Fibroblast of skin of back (primary cell): ENCODE results near the gene C16orf89.
"Not testable (repeated sequence)": the region's sequence is repeated elsewhere in the genome, so short reads cannot be mapped to it uniquely, and the experiment has no call there.

ENCODE experiments used
- DNase-seq: peaks from one replicate; pipeline ENCODE4 v3.0.0-alpha.2; 2013

C16orf89 gene

DNA sequence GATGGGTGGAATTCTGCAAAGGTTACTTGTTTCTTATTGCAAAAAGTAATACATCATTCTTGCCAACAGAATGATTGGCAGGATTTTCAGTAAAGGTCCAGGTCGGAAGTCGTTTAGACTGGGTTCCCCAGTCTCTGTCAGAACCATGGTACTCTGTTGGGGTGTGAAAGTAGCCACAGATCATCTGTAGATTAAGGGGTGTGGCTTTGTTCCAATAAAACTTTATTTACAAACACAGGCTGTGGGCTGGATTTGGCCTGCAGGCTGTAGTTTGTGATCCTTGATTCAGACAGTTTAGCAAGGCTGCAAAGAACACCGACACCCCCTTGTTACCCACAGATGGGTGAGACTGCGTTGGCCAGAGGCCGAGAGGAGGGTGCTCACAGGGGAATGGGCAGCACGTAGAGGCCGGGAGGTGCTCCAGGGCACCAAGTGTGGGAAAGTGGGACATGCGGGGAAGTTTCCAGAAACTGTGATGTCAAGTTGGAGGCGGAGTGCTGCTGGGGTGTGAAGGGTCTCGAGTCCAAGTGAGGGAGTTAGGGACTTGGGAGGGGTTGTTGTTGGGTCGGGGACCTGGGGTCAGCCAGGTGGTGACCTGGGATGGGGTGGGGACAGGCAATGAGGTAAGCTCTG lies 18.5 kb upstream of the C16orf89 start:
- DNase-seq: not testable (repeated sequence)

DNA sequence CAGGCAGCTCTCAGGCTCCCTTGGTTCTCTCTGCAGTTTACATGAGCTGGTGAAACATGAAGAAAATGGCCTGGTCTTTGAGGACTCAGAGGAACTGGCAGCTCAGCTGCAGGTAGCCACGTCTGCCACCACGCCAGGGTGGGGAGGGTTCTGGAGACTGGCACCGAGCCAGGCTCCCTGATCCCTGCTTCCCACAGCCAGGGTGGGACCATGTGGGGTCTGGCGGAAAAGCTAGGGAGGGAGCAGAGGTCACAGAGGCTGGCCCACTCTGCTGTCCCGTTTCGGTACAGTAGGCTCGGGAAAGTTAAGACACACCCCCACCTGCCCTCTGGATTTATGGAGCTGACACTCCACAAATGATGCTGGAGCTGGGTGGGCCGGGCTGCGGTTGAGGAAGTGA lies 17.9 kb upstream of the C16orf89 start:
- DNase-seq: not testable (repeated sequence)

DNA sequence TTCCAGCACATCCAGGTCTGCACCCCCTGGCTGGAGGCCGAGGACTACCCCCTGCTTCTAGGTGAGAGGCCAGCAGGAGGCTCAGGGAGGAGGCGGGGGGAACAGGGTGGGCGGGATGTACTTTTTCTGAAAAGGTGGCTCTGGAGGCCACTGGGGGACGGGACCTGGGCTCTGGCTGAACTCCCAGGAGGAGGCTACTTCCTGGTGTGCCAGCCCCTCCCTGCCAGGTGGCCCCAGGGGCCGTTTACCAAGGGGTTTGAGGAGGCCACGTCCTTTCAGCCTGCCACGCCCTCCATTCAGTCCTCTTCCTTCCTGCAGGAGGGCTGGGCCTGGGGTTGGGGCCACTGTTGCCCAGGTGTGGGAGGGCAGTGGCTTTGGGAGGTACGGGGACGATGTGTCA lies 15.2 kb upstream of the C16orf89 start:
- DNase-seq: not testable (repeated sequence)

DNA sequence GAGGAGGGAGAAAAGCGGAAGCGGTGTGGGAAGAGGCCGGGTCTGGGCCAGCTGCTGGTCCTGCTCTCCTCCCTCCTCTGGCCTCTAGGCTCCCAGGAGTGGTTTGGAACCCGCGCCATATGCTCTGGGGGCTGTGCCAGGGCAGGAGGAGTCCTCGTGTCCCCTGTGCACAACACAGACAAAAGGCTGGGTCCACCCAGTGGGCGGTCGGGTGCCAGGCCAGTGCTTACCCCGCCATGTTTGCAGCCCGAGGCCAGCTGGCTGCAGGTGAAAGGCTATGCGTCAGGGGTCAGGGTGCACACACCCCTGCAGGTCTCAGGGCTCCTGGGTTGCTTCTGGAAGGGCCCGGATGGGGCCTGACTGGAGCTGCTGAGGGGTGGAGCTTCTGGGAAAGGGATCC lies 14.7 kb upstream of the C16orf89 start:
- DNase-seq: not testable (repeated sequence)

DNA sequence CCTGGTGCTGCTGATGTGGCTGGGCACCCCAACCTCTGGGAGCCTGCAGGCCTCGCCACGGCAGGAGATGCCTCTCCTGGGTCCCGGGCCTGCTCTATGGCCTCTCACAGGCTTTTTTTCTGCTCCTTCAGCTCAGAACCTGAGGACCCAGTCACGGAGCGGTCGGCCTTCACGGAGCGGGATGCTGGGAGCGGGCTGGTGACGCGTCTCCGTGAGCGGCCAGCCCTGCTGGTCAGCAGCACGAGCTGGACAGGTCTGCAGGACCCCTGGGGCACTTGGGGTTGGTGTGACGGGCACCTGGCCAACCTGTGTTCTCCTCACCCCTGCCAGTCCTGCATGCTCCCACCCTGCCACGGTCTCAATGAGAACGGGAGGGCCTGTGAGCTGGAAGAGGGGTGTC lies 12.9 kb upstream of the C16orf89 start:
- DNase-seq: no peak

DNA sequence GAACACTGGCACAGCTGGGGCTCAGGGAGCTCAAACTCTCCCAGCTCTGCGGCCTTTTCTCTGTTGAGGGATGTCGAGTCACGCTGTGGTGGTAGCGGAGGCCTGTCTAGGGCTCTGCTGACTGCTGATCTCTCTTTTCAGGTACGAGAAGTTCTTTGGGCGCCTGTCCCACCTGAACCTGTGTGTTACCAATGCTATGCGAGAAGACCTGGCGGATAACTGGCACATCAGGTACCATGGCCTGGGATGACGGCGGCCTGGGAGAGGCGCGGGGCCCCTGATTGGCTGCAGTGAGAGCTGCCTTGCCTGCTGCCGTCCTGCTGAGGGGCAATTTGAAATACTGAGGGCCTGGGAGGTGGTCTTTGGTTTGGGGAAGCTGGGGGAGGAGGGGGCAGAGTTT lies 11.5 kb upstream of the C16orf89 start:
- DNase-seq: no peak

DNA sequence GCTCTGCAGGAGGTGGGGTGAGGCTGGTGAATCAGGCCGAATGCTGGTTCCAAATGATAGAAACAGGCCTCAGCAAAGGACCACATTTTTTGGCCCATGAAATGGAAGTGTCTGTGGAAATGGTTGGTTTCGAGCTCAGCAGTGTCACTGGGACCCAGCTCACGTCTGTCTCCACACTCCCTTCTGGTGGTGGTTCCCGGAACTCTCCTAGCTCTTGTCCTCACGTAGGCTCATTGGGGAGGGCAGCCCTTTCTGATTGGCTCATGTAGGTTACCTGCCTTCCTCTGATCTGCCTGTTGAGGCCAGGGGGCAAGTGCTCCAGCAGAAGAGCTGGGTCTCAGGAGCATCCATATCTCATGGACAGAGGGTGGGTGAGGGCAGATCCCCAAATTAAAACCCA lies 9.9 kb upstream of the C16orf89 start:
- no peak for DNase-seq

DNA sequence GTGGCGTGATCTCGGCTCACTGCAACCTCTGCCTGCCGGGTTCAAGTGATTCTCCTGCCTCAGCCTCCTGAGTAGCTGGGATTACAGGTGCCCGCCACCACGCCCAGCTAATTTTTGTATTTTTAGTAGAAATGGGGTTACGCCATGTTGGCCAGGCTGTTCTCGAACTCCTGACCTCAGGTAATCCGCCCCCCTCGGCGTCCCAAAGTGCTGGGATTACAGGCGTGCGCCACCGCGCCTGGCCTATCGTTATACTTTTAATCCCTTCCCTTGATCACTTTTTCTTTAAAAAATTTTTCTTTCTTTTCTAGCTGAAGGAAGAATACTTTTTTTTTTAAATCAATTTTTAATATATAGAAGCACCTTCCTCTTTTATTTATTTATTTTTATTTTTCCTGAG lies 8.0 kb upstream of the C16orf89 start:
- not testable (repeated sequence) for DNase-seq

DNA sequence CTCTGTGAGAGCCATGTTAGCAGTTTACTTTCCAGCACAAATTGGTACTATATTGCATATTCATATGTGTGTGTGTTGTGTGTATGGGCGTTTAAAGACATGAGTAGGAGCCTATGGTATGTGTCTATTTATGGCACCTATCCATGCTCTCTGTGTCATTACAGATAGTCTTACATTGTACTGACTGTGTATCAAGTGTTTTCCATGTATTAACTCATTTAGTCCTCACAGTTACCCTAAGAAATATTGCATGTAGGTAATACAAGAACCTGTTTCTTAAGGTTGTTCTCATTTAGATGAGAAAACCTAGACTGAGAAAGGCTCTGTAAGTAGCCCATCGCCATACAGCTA lies 7.5 kb upstream of the C16orf89 start:
- peak; percentile 29 for DNase-seq

DNA sequence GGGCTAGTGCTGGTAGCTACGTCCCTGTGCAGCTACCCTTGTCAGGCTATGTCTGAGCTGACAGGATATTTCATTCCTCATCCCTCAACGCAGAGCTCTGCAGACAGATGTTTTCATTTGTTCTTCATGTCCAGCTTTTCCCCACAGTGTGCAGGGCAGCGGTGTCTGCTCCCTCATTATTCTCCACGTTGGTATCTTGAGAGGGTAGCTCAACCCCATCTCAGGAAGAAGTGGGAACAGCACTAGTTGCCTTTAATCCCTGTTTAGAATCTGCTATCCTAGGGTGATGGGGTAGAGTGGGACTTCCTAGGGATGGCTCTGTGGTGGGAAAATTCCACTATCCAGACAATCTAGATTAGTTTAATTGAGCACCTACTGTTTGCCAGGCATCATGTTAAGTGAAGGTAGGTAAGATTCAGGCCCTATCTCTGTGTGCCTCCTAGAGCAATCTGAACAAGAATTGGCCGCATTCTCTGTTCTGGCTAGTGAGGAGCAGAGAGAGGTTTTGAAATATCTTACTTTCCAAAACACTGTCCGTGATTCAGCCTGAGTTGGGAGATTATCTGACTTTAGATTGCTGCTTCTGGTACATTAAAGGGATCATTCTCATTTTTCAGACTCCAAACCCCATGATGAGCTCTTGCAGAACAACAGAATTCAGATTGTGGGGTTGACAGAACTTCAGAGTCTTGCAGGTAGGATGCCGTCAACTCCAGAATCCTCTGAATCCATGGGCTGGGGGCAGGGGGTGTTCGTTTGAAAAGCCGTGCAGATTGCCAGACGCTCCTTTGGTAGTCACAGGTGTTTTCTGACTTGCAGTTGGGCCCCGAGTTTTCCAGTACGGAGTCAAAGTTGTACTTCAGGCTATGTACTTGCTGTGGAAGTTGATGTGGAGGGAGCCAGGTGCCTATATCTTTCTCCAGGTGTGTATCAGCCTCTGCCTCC lies 6.8 kb upstream of the C16orf89 start:
- peak; percentile 6 for DNase-seq

DNA sequence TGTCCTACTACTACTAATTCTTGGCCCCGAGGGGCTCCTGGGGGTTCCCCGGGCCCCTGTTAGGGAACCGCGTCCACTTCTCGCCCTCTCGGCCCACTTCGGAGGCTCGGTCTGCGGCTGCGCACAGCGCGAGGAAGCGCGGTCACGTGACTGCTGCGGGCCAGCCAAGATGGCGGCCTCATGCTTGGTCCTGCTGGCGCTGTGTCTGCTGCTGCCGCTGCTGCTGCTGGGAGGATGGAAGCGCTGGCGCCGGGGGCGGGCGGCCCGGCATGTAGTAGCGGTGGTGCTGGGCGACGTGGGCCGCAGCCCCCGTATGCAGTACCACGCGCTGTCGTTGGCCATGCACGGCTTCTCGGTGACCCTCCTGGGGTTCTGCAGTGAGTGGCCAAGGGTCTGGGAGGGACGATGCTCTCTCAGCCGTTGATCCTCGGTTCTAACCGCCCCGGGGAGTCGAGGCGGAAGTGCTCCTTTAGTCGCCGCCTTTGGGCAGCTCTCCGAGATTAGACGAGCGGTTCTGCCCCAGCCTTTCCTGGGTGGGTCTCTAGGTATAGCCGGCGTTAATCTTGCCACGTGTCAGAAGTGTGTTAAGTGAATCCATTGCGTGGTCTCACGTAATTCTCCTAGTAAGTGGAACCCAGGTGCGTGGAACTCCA lies 6.1 kb upstream of the C16orf89 start, which contains the start of gene ALG1:
TSS of gene ALG1 (plus strand) at position 163 of the 653 bp plus-strand sequence. CDS start at position 170, 7 bp downstream.
- DNase-seq: peak; percentile 84

DNA sequence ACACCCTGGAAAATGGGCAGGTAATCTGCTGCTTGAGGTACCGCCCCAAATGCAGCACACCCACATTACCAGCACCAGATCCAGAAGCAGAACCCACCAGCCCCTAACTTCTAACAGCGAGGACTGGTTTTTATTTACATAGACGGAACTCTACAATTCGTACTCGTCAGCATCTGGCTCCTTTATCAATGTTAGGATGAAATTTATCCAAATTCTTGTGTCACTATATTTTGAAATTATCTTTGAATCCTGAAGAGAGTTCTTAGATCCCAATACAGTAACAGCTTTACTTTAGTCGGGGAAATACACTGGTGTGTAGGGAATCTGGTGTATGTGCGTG lies 5.6 kb upstream of the C16orf89 start:
- DNase-seq: no peak

DNA sequence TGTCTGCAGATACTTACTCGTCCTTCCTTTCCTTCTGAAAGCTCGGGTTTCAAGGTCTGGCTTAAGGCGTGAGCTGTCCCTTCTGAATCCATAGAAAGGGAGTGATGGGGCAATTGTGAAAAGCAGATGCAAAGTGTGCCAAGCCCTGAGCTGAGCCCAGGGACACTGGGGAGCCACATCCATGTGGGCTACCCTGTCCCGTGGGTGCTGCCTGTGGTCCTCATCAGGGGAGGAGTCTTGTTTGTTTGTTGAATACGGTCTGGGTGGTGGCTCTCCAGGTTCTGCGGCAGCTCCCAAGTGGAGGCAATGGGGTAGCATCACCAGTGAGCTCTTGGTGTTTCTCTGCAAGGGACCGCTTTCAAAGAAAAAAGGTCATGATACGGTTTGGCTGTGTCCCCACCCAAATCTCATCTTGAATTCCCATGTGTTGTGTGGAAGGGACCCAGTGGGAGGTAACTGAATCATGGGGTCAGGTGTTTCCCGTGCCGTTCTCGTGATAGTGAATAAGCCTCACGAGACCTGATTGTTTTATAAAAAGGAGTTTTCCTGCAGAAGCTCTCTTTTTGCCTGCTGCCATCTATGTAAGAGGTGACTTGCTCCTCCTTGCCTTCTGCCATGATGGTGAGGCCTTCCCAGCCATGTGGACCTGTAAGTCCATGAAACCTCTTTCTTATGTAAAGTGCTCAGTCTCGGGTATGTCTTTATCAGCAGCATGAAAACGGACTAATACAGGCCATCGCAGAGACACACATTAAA lies 4.9 kb upstream of the C16orf89 start:
- DNase-seq: no peak

DNA sequence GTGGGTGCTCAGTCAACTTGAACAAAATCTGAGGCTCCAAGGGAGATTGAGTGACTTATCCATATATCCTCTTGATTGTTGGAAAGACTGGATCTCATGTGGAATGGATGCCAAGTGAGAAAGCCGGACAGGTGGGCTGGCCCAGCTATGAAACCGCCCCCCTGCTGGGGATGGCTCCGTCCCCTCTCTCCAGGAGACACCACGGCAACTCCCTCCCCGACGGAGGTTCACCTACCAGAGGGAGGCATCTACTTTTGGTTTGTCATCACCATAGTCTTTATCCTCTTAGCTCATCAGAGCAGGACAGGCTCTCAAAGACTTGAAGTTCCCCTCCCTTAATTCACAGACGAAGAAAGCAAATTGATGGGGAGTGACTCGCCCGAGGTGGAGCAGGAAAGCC lies 4.1 kb upstream of the C16orf89 start:
- no peak for DNase-seq

DNA sequence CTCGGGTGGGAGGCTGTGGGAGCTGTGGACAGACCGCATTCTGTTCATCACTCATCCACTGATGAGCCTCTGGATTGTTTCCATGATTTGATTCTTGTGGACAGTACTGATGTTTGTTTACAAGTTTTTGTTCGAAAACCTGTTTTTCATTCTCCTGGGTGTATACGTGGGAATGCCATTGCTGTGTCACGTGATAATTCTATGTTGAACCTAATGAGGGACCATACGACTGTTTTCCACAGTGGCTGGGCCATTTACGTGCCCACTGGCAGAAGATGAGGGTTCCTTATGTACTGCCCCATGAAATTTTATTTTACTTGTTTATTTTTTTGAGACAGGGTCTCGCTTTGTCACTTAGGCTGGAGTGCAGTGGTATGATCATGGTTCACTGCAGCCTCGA lies 3.3 kb upstream of the C16orf89 start:
- no peak for DNase-seq

DNA sequence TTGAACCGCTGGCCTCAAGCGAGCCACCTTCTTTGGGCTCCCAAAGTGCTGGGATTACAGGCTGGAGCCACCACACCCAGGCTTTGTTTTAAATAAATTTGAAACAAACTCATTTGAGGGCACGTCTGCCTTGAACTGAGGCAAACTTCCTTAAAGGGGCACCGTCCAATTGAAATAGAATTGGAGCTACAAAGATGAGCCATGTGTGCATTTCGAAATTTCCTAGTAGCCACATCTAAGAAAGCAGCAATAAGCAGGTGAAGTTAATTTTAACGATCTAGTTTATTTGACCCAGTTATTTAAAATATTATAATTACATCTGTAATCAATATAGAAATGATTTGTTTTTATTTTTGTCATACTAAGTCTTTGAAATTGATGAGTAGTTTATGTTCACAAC lies 755 bp upstream of the C16orf89 start:
- DNase-seq: no peak

DNA sequence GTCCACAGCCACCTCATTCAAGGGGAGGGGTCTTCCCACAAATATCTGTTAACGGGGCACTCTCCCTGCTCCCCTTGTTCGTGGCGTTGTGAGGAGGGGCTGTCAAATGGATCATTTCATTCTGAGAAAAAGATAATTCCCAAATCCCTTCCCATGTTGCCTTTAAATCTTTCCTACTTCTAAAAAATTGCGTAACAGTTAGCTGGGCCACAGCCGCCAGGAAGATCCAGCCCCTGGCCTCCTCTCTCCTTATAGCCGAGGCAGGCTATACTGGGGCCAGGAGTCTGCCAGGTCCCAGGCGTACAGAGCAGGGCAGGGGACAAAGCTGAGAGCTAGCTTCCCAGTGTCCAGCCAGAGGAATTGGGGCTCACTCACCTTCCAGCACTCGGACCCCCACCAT lies 430 bp downstream of the C16orf89 start:
- DNase-seq: no peak

DNA sequence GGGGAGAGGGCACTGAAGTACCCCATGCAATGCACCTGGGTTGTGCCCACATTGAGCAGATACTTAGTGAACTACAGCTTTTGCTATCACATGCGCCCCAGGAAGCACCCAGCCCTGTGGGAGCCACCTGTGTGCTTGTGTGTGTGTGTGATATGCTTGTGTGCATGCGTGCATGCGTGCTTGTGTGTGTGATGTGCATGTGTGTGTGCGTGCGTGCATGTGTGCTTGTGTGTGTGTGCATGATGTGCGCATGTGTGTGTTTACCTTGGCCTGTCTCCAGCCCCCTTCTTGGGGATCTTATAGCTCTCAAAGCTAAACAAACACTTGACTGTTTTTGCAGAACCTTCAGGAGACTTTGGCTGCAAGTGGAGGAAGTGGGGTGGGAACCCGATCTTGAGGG lies 841 bp downstream of the C16orf89 start:
- DNase-seq: no peak

DNA sequence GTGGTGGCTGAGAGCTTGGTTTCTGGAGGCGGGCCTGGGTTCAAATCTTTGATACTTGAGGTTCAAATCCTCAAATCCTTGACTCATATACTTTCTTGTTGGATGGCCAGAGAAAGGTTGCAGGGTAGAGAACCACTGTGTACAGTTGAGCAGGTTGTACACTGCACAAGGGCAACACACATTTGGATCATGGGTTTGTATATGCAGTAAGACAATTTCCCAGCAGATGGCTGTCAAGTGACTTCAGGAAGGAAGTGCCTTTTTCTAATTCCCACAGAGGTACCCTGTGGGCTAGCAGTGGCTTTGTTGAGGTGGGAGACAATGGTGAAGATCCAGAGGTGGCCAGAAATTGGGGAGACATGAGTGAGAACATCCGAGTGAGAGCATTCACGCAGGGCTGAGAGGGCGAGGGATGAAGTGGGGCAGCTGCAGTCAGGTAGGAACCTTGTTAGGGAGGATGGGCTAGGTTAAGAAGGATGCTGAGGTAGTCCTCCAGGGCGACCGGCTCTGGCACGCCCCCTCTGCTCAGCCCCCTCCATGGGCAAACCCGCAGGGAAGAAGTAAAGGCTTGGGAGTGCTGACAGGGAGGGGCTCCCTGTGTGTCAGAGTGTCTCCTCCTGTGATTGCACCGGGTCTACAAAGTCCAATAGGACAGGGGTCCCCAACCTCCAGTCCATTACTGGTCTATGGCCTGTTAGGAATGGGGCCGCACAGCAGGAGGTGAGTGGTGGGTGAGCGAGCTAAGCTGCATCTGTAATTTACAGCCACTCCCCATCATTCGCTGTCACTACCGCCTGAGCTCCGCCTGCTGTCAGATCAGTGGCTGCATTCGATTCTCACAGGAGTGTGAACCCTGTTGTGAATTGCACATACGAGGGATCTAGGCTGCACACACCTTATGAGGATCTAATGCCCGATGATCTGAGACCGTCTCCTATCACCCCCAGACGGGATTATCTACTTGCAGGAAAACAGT lies 2.7 kb downstream of the C16orf89 start:
- DNase-seq: no peak

DNA sequence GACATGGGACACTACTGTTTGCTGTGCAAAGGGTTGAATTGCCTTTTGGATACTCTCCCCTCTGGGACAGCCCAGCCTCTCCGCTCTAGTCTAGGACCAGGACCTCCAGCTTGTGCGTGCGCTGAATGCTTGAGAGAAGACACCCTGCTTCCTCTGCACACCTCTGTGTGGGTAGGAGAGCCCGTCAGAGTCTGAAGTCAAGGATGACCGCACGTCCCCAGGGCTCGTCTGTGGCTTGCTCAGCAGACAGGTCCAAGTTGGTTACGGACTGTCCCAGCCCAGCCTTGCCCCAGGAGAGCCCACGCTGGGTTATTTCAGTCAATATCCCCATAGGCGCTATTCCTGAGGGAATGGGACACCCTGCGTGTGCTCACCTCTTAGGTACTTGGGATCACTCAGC lies 3.7 kb downstream of the C16orf89 start:
- DNase-seq: no peak

DNA sequence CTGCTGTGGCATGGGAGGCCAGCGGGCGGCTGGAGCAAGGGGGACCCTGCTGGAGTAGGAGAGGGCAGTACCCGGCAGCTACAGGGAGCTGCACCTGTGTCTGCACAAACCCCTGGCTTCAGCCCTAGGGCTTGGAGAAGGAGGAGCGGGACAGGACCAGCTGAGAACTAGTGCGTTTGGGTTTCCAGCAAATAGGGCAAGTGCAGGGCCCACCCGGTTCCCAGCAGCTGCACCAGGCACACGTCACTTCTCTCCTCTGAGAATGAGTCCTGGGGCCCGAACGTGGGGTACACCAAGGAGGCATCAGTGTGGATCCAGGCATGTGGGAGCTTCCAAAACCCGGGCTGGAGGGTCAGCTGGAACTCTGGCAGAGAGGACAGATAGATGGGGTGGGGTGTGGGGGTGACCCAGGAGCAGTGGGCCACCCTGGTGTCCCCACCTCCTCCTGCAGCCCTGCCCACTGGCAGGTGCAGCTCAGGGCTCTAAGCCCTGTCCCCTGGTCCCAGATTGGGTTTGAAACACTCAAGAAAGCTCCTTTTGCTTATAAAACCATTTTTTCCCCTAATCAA lies 5.6 kb downstream of the C16orf89 start:
- DNase-seq: no peak
